PC-9 (cell line): ENCODE results near the gene HLA-C. TPM values are rescaled to one million over a fixed set of nuclear protein-coding genes. Genes with fewer than 3 reads are reported as not detected.

Experiments used
- Bru-seq: library from RNA; stranded (reverse); fragments of 400-500 nt; gene quantifications from one replicate; lab custom pipeline; 2021; lab: Mats Ljungman, UMichigan
- BruChase-seq, 2 experiments: library from RNA; stranded (reverse); fragments of 400-500 nt; gene quantifications; one replicate each; lab custom pipeline; 2021; lab: Mats Ljungman, UMichigan
- BruUV-seq: library from RNA; stranded (reverse); fragments of 400-500 nt; replicated peaks from 2 replicates; lab custom pipeline; 2021; lab: Mats Ljungman, UMichigan
- CTCF ChIA-PET: fragments of 300-600 bp; sonication (Branson Sonifier 250); formaldehyde crosslinking; loops from one replicate; lab custom pipeline; 2022; ENCODE audit warnings: antibody characterized with exemption; lab: Charles Lee
- POLR2A ChIA-PET: fragments of 300-600 bp; sonication (Branson Sonifier 250); formaldehyde crosslinking; loops from one replicate; lab custom pipeline; 2022; ENCODE audit warnings: antibody characterized with exemption; ENCODE audit not compliant: unreplicated experiment; lab: Charles Lee
- DNase-seq, 2 experiments: peaks; one replicate each; pipeline versions ENCODE4 v3.0.0 to v3.0.0-alpha.2; 2015 to 2022; ENCODE audit warnings: mixed read lengths in 1 of 2
- H2AFZ ChIP-seq: fragments of 200-600 bp; sonication (generic); 2 replicates; pipeline ENCODE4 v1.8.1; 2017; ENCODE audit warnings: antibody characterized with exemption
- H3F3A ChIP-seq: fragments of 200-600 bp; sonication (generic); 2 replicates; pipeline ENCODE4 v1.8.1; 2017; ENCODE audit warnings: antibody characterized with exemption, mild to moderate bottlenecking, low read depth; ENCODE audit not compliant: insufficient read depth
- H3K27ac ChIP-seq: fragments of 200-600 bp; sonication (generic); 2 replicates; pipeline ENCODE4 v1.6.1; 2016; ENCODE audit warnings: mixed run types
- H3K27me3 ChIP-seq: fragments of 200-600 bp; sonication (generic); 2 replicates; pipeline ENCODE4 v1.6.1; 2016; ENCODE audit warnings: low read depth, mixed run types; ENCODE audit not compliant: insufficient read depth
- H3K36me3 ChIP-seq: fragments of 200-600 bp; sonication (generic); 2 replicates; pipeline ENCODE4 v1.6.1; 2016; ENCODE audit warnings: low read depth, mixed run types
- H3K4me1 ChIP-seq: fragments of 200-600 bp; sonication (generic); replicated peaks from 2 replicates; pipeline ENCODE4 v1.6.1; 2016; ENCODE audit warnings: mixed run types; ENCODE audit not compliant: insufficient read depth
- H3K4me2 ChIP-seq: fragments of 200-600 bp; sonication (generic); 2 replicates; pipeline ENCODE4 v1.6.1; 2017; ENCODE audit warnings: mixed run types
- H3K4me3 ChIP-seq: fragments of 200-600 bp; sonication (generic); 2 replicates; pipeline ENCODE4 v1.6.1; 2016; ENCODE audit warnings: mixed run types
- H3K79me2 ChIP-seq: fragments of 200-600 bp; sonication (generic); 2 replicates; pipeline ENCODE4 v1.6.1; 2017; ENCODE audit warnings: low read depth, mixed run types
- H3K9me2 ChIP-seq: fragments of 200-600 bp; sonication (generic); 2 replicates; pipeline ENCODE4 v1.8.1; 2017; ENCODE audit warnings: mild to moderate bottlenecking; ENCODE audit not compliant: insufficient read depth
- H3K9me3 ChIP-seq: fragments of 200-600 bp; sonication (generic); 2 replicates; pipeline ENCODE4 v1.8.1; 2016; ENCODE audit warnings: low read depth; ENCODE audit not compliant: insufficient read depth
- H4K20me1 ChIP-seq: fragments of 200-600 bp; sonication (generic); 2 replicates; pipeline ENCODE4 v1.8.1; 2017; ENCODE audit not compliant: insufficient read depth
- EZH2 ChIP-seq: fragments of 200-600 bp; sonication (generic); IDR thresholded peaks from 2 replicates; pipeline ENCODE4 v1.8.0; 2017; ENCODE audit warnings: antibody characterized with exemption, low read depth
- intact Hi-C: fragments of 100-400 bp; cut with micrococcal nuclease; formaldehyde crosslinking; loops from one replicate; pipeline ENCODE4 v1.10.0; 2022; ENCODE audit not compliant: unreplicated experiment
- long read RNA-seq: library from polyadenylated mRNA; stranded (forward); transcript quantifications from one replicate; pipeline ENCODE4 v2.0.0, GENCODE V29; 2022
- total RNA-seq: library from RNA; stranded (reverse); gene quantifications from 2 replicates; pipeline ENCODE4 v1.2.3, GENCODE V29; 2021
- TF ChIP-seq, protein P1 (sequence below): fragments of 200-600 bp; sonication (generic); conservative IDR thresholded peaks from 2 replicates; pipeline ENCODE4 v1.6.1; 2017; ENCODE audit warnings: mixed run types, antibody characterized with exemption, mild to moderate bottlenecking, moderate library complexity

Gene HLA-C
- 305 and 374 TPM in 2 replicates for total RNA-seq
- percentile 87 among the genes with signal in this experiment for Bru-seq, nascent RNA
- BruChase-seq, experiment 1, labeled RNA remaining after a 2-hour chase: percentile 94 among the genes with signal in this experiment
- percentile 98 among the genes with signal in this experiment for BruChase-seq, experiment 2, labeled RNA remaining after a 6-hour chase
- long read RNA-seq, transcript HLA-C-201 (8 exons, 1,536 nt): major isoform, 215 of 297 reads
- long read RNA-seq, transcript HLA-C-203 (8 exons, 1,554 nt): minor isoform, 12 of 297 reads
- long read RNA-seq, transcript HLA-C-208 (6 exons, 1,880 nt): minor isoform, 21 of 297 reads
- long read RNA-seq, partial matches to known transcripts: 35 of 297 reads
- long read RNA-seq, other reads (novel, unspliced or antisense): 13 of 297 reads

DNA sequence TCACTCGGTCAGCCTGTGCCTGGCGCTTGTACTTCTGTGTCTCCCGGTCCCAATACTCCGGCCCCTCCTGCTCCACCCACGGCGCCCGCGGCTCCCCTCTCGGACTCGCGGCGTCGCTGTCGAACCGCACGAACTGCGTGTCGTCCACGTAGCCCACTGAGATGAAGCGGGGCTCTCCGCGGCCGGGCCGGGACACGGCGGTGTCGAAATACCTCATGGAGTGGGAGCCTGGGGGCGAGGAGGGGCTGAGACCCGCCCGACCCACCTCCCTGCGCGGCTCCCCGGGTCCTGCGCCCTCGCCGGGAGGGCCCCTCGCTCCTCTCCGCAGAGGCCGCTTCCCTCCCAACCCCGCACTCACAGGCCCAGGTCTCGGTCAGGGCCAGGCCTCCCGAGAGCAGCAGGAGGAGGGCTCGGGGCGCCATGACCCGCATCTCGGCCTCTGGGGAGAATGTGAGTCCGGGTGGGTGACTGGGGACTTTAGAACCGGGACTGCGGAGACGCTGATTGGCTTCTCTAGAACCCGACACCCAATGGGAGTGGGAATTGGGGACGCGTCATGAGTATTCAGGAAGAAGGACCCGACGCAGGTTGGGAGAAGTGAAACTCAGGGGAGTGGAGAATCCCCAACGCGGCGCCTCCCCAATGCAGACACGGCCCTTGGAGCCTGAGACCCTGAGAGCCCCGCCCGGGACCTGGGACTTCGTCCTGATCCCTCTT is at the start of gene HLA-C:
HLA-C (minus strand) TSS at position 452 of the 717 bp plus-strand sequence; CDS start at position 431, 21 bp downstream.
- BruUV-seq: no TSS peak
- Histone ChIP-seq H3K4me1 (0 out of 2 replicates have a peak, but pooled peaks cover 3% of the 10 kb centered on the region), H3K79me2 (no peaks in the 10 kb centered on the region), H3K36me3 (no peaks in the 10 kb centered on the region), H3K4me2 (peak within 1 kb of the TSS; percentile 82), H3K27ac (peak within 1 kb of the TSS; percentile 32; the same call in 1 of the 2 replicates), H2AFZ (peak within 1 kb of the TSS; percentile 84), H3K9me3 (no peaks in the 10 kb centered on the region), H4K20me1 (no peaks in the 10 kb centered on the region), H3K4me3 (peak within 1 kb of the TSS; percentile 67), H3F3A (no peaks in the 10 kb centered on the region), H3K9me2 (no peaks in the 10 kb centered on the region), H3K27me3 (peaks cover 7% of the 10 kb centered on the region)
- ChIA-PET POLR2A (no interaction called here), CTCF (no interaction called here)
- intact Hi-C loops: loop anchor here (1.0 to 2.0 kb wide), 2 partner anchors 69 to 86 kb away; partner anchors contain the start of gene HLA-B
- DNase-seq: peak; percentile 86 to 88
- TF ChIP-seq EZH2: no peak
- TF ChIP-seq, protein P1, sequence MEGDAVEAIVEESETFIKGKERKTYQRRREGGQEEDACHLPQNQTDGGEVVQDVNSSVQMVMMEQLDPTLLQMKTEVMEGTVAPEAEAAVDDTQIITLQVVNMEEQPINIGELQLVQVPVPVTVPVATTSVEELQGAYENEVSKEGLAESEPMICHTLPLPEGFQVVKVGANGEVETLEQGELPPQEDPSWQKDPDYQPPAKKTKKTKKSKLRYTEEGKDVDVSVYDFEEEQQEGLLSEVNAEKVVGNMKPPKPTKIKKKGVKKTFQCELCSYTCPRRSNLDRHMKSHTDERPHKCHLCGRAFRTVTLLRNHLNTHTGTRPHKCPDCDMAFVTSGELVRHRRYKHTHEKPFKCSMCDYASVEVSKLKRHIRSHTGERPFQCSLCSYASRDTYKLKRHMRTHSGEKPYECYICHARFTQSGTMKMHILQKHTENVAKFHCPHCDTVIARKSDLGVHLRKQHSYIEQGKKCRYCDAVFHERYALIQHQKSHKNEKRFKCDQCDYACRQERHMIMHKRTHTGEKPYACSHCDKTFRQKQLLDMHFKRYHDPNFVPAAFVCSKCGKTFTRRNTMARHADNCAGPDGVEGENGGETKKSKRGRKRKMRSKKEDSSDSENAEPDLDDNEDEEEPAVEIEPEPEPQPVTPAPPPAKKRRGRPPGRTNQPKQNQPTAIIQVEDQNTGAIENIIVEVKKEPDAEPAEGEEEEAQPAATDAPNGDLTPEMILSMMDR: no peak

DNA sequence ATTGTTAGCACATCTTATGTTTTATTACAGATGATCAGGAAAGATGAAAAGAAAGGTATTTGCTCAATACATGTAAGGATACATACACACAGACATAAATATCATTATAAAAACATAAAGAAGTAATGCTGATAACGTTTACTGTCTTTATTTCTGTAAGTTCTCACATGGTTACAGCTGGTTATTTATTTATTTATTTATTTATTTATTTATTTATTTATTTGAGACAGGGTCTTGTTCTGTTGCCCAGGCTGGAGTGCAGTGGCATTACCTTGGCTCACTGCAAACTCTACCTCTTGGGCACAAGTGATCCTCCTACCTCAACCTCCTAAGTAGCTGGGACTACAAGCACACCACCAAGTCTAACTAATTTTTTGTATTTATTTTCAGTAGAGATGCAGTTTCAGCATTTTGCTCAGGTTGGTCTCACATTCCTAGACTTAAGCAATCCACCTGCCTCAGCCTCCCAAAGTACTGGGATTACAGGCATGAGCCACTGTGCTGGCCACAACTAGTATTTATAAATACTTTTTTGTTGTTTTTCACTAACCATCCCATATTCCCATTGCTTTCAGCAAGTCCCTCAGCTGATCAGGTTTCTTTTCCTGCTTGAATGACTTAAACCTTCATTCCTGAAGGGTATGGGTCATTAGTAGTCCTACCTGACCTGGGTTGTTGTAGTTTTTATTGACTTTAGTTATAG is 49.3 kb upstream of the HLA-C start:
- ChIA-PET POLR2A (no interaction called here), CTCF (interaction anchor here (0.6 kb wide), 1 partner anchor 1111 kb away, joined by 6 read pairs; no protein-coding TSS in a partner anchor)
- Histone ChIP-seq H2AFZ (no peak overlapping the region), H3K4me3 (no peak overlapping the region), H3K4me2 (no peak overlapping the region), H3F3A (no peaks in the 10 kb centered on the region), H3K27me3 (peaks cover 14% of the 10 kb centered on the region; the same call in 1 of the 2 replicates), H3K9me2 (no peaks in the 10 kb centered on the region), H3K36me3 (no peaks in the 10 kb centered on the region), H4K20me1 (no peaks in the 10 kb centered on the region), H3K79me2 (no peaks in the 10 kb centered on the region), H3K4me1 (no peaks in the 10 kb centered on the region), H3K27ac (no peak overlapping the region), H3K9me3 (no peaks in the 10 kb centered on the region)
- TF ChIP-seq, protein P1: no peak
- TF ChIP-seq EZH2: no peak
- BruUV-seq: no TSS peak
- no peak for DNase-seq
- intact Hi-C loops: loop anchor here (1.0 kb wide), 1 partner anchor 11 kb away; no protein-coding TSS in a partner anchor

DNA sequence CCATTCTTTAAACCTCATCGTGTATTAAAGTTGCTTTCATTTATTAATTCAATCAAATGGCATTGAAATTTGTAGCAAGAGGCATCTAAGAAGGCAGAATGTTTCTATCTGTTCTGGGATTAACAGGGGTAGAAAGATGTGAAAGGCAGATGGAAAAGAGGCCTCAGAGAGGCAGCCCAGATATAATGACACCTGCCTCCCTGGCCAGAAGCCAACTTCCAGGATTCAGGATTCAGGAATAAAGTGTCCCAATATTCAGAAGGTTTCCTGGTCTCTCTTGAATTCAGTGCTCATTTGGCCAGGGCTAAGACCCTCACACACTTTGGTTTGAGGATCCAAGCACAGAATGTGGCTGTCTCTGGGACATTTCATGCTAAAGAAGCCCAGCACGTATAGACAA is 45.1 kb upstream of the HLA-C start:
- H3K4me1 ChIP-seq: no peaks in the 10 kb centered on the region
- no peaks in the 10 kb centered on the region for H4K20me1 ChIP-seq
- H3K4me2 ChIP-seq: no peak overlapping the region
- no peak overlapping the region for H3K27ac ChIP-seq
- no peaks in the 10 kb centered on the region for H3K79me2 ChIP-seq
- H3K36me3 ChIP-seq: no peaks in the 10 kb centered on the region
- DNase-seq: no peak
- no peaks in the 10 kb centered on the region for H3K9me3 ChIP-seq
- no TSS peak for BruUV-seq
- TF ChIP-seq, protein P1: no peak
- no peak for TF ChIP-seq EZH2
- H3K9me2 ChIP-seq: no peaks in the 10 kb centered on the region
- intact Hi-C loops: no loop called here
- no peak overlapping the region for H3K4me3 ChIP-seq
- no peaks in the 10 kb centered on the region for H3F3A ChIP-seq
- CTCF ChIA-PET: no interaction called here
- H3K27me3 ChIP-seq: peaks cover 8% of the 10 kb centered on the region; the same call in 1 of the 2 replicates
- no peak overlapping the region for H2AFZ ChIP-seq
- POLR2A ChIA-PET: no interaction called here
